ENCODE results near the gene ZIC5. TPM values are rescaled to one million over a fixed set of nuclear protein-coding genes. Genes with fewer than 3 reads are reported as not detected.

The ZIC5 gene
- total RNA-seq, 2 donors from 2014 or later = 0.09 to 0.45 TPM

DNA sequence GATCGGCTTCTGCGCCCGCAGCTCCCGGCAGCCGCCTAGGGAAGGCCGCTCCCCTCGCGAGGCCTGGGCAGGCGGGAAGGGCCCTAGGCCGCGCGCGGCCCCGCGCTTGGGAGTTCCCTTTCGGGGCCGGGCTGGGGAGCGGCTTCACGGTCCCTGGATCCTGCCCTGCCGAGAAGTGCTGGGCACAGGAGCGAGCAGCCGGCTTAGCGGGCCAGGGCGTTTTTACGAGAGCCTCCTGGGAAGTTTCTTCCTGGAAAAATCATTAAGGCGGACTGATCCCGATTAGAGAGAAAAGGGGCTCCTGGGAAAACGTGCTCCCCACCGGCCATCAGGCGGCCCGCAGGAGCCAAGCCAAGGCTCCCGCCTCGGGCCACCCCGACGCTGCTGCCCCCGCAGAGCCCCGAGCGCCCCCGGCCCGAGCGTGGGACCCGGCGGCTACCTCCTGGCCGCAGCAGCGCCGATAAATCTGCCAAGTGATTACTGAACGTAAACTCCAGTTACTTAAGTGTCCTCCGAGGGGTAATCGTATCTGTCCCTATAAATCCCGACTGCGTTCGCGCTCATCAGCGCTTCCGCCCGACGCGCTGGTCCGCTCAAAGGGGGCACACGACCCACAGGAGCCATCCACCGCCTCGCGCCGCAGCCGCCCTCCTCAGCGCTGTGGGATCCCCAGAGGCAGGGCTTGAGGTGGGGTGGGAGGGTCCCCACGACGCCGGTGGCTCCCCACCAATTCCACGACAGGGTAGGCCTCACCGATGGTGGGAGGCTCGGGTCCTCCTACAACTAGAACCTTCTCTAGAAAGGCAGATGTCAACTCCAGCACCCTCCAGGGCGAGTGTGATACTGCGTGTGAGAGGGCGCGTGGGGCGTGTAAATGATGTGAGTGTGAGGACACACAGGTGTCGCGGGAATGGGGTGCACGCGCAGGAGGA is 2.8 kb downstream of the ZIC5 start:
- H3K4me1 ChIP-seq (replicated peaks) = peaks cover 16% of the 10 kb centered on the region
- intact Hi-C loops (cut with DNase I) = no loop called here
- no peak for DNase-seq (ENCODE audit: low spot score)
- H3K27me3 ChIP-seq (replicated peaks; ENCODE audit: insufficient read depth) = peaks cover 64% of the 10 kb centered on the region
- no peaks in the 10 kb centered on the region for H3K36me3 ChIP-seq
- no peak overlapping the region for H3K27ac ChIP-seq
- no peaks in the 10 kb centered on the region for H3K9me3 ChIP-seq
- TF ChIP-seq POLR2AphosphoS5 (IDR thresholded peaks at IDR 0.05) (no peak), POLR2A (IDR thresholded peaks at IDR 0.05) (no peak)
- TF ChIP-seq, protein P1, sequence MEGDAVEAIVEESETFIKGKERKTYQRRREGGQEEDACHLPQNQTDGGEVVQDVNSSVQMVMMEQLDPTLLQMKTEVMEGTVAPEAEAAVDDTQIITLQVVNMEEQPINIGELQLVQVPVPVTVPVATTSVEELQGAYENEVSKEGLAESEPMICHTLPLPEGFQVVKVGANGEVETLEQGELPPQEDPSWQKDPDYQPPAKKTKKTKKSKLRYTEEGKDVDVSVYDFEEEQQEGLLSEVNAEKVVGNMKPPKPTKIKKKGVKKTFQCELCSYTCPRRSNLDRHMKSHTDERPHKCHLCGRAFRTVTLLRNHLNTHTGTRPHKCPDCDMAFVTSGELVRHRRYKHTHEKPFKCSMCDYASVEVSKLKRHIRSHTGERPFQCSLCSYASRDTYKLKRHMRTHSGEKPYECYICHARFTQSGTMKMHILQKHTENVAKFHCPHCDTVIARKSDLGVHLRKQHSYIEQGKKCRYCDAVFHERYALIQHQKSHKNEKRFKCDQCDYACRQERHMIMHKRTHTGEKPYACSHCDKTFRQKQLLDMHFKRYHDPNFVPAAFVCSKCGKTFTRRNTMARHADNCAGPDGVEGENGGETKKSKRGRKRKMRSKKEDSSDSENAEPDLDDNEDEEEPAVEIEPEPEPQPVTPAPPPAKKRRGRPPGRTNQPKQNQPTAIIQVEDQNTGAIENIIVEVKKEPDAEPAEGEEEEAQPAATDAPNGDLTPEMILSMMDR (IDR thresholded peaks at IDR 0.05) = no peak
- 4% methylated on average over 56 of the region's 81 CpGs for WGBS
- H3K4me3 ChIP-seq = peak overlapping the region in 1 of 2 donors; percentile 10

DNA sequence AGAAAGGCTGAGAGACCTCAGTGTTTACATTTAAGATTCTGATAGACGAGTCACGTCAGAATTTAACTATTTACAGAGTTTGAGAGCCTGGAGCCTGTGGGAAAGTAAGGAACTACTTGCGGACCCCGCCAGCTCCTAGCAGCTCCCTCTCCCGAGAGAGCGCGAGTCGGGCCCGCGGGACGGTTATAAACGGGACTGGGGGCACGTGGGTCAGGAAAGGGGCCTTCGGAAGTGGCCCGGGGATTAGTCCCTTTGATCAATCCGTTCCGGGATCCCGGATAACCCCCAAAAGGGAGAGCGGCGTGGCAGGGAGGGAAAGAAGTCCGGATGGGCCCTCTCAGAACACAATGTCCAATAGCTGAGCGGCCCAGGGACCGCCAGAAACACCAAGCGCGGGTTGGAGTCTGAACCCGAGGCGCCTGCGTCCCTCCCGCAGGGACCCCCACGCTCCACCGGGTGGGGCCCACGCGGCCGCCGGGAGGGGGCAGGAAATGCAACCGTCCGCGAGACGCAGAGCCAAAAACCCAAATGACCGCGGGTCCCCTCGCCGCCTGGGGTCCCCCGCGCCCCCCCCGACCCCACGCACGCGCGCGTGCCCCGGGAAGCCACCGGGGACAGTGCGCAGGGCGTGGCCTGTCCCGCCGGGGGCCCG is 3.6 kb downstream of the ZIC5 start:
- no peak for TF ChIP-seq POLR2AphosphoS5 (IDR thresholded peaks at IDR 0.05)
- TF ChIP-seq, protein P1 (IDR thresholded peaks at IDR 0.05) = no peak
- no peak for TF ChIP-seq POLR2A (IDR thresholded peaks at IDR 0.05)
- intact Hi-C loops (cut with DNase I) = no loop called here
- no peak overlapping the region for H3K27ac ChIP-seq
- 10% methylated on average over 51 of the region's 58 CpGs for WGBS
- peaks cover 57% of the 10 kb centered on the region for H3K27me3 ChIP-seq (replicated peaks; ENCODE audit: insufficient read depth)
- peaks cover 16% of the 10 kb centered on the region for H3K4me1 ChIP-seq (replicated peaks)
- H3K4me3 ChIP-seq = peak overlapping the region in 1 of 2 donors; percentile 10
- no peak for DNase-seq (ENCODE audit: low spot score)
- no peaks in the 10 kb centered on the region for H3K9me3 ChIP-seq
- no peaks in the 10 kb centered on the region for H3K36me3 ChIP-seq

DNA sequence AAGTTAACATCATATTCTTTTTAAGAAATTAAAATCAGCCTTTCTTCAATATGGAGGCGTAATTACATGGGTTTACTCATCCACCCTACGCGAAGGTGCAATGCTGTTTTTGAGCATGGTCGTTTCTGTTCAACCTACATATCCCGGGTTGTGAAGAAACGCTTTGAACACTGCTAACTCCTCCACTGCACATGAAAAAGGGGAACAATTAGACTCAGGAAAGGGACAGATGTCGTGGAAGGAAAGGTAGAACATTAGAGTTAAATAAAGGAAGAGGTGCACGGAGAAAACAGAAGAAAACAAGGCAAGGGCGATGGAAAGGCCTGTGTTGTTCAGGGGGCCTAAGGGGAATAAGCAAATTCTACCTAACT is 4.1 kb downstream of the ZIC5 start:
- H3K27ac ChIP-seq = no peak overlapping the region
- H3K4me3 ChIP-seq = no peak overlapping the region
- H3K9me3 ChIP-seq = no peaks in the 10 kb centered on the region
- intact Hi-C loops (cut with DNase I) = no loop called here
- 59% methylated on average over 9 of the region's 9 CpGs for WGBS
- H3K27me3 ChIP-seq (replicated peaks; ENCODE audit: insufficient read depth) = peaks cover 54% of the 10 kb centered on the region
- TF ChIP-seq POLR2AphosphoS5 (IDR thresholded peaks at IDR 0.05) (no peak), POLR2A (IDR thresholded peaks at IDR 0.05) (no peak)
- TF ChIP-seq, protein P1 (IDR thresholded peaks at IDR 0.05) = no peak
- no peak for DNase-seq (ENCODE audit: low spot score)
- H3K4me1 ChIP-seq (replicated peaks) = peaks cover 16% of the 10 kb centered on the region
- H3K36me3 ChIP-seq = no peaks in the 10 kb centered on the region

GRCh38 chr13:99966064-99966805 is 5.3 kb downstream of the ZIC5 start:
- Histone ChIP-seq H3K27me3 (replicated peaks; ENCODE audit: insufficient read depth) (peaks cover 52% of the 10 kb centered on the region), H3K4me1 (replicated peaks) (peaks cover 16% of the 10 kb centered on the region), H3K4me3 (no peak overlapping the region), H3K36me3 (no peaks in the 10 kb centered on the region), H3K9me3 (no peaks in the 10 kb centered on the region), H3K27ac (no peak overlapping the region)
- WGBS = 71% methylated on average over 8 of the region's 8 CpGs
- TF ChIP-seq POLR2A (IDR thresholded peaks at IDR 0.05) (no peak), POLR2AphosphoS5 (IDR thresholded peaks at IDR 0.05) (no peak)
- TF ChIP-seq, protein P1 (IDR thresholded peaks at IDR 0.05) = no peak
- no peak for DNase-seq (ENCODE audit: low spot score)
- intact Hi-C loops (cut with DNase I) = no loop called here

Data from prostate gland (tissue), 2 donors.